ENCODE measurements around the gene CTNND1. TPM values are rescaled to one million over a fixed set of nuclear protein-coding genes. Genes with fewer than 3 reads are reported as not detected.

CTNND1 gene
- total RNA-seq, 3 donors from 2014 or later: 4.9 to 6.3 (median 5.4) TPM

DNA sequence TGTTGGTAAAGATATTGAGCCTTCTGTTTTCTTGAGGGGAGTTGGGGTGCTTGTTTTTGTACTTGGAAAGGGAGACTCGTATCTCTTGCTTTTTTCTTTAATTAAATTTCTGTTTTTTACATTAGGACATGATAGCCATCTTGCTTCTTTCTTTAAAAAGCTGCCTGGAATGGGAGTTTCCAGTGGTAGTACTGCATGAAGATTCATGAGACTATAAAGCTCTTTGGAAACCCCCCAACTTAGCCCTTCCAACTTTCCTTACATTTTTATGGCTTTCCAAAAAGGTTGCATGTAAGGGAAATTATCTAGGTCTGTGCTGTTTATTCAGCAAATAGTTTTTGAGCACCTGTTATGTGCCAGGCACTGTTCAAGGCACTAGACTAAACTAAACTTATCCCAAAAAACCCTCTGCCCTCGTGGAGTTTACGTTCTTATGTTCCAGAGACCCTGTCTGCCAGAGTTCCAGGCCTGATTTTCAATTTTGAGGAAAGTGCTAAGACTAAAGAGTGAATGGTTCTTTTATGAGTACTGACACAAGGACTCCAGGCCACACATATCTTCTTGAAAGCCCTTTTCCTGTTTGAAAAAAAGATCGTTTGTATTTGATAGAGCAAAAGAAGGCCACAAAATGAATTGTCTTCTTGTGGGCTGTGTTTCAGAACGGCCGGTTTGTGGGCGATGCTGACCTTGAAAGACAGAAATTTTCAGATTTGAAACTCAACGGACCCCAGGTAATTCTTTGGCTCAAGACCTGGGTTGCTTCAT is 31.9 kb downstream of the CTNND1 start:
- DNase-seq (no peak), ATAC-seq (no peak)
- Mint-ChIP-seq H3K4me1 (ENCODE audit: low read depth) (peaks cover 38% of the 10 kb centered on the region), H3K27me3 (ENCODE audit: low read depth) (no peaks in the 10 kb centered on the region), H3K4me3 (peak overlapping the region; percentile 69), H3K9me3 (no peaks in the 10 kb centered on the region), H3K36me3 (ENCODE audit: insufficient read depth) (peaks cover 10% of the 10 kb centered on the region)

DNA sequence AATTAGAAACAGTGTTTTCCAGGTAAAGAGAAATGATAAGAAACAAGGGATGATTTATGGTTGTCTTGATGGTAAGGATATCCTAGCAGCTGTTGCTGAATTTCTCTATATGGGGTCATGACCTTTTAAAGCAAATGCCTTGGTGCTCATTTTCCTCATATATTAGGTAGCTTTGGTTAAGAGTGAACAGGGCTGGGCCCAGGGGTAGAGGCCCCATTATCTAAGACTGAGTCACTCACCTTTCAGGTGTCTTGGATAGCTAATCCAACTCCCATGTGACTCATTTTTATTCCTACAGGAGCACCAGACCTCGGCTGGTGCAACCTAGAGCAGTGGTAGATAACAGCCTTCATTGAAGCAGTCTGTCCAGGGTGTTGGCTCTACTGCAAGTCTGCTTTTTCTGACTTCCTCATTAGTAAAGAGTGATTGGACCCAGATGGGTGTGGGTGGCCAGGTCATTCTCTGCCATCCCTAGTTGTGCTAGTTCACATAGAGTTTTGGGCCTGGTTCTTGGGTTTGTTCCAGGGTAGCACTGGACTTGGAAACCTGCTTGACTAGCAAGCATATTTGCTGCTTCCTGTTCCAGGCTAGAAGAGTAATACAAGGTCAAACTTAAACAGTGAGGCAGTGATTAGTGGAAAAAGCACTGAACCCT is 37.4 kb downstream of the CTNND1 start:
- no peaks in the 10 kb centered on the region for H3K9me3 Mint-ChIP-seq
- peaks cover 28% of the 10 kb centered on the region for H3K4me1 Mint-ChIP-seq (ENCODE audit: low read depth)
- H3K27me3 Mint-ChIP-seq (ENCODE audit: low read depth): no peaks in the 10 kb centered on the region
- peaks cover 18% of the 10 kb centered on the region for H3K36me3 Mint-ChIP-seq (ENCODE audit: insufficient read depth)
- H3K4me3 Mint-ChIP-seq: no peak overlapping the region
- ATAC-seq (peak in 1 of 2 donors; percentile 23), DNase-seq (no peak)

- H3K27me3 Mint-ChIP-seq (ENCODE audit: low read depth): no peaks in the 10 kb centered on the region
Observed at GRCh38 chr11:57800444-57801182, 39.0 kb downstream of the CTNND1 start.

DNA sequence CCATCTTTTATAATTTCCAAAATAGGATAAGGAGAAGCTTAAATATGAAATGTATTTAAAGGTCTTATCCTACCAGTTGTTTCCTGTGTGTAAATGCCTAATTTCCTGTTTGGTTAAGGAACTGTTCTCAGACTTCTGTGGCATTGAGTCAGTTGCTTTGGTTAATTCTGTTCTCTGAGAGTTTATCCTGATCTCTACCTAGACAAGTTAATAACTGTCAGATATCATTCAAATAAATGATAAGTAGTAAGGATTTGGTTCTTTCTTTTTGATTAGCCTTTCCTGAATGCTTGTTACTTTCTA is 39.5 kb downstream of the CTNND1 start:
- H3K4me1 Mint-ChIP-seq (ENCODE audit: low read depth): peaks cover 26% of the 10 kb centered on the region
- H3K4me3 Mint-ChIP-seq: no peak overlapping the region
- H3K9me3 Mint-ChIP-seq: no peaks in the 10 kb centered on the region

More at GRCh38 chr11:57800444-57801182, 39.0 kb downstream of the CTNND1 start:
- ATAC-seq (peak; percentile 89 to 90), DNase-seq (no peak)
- Mint-ChIP-seq H3K9me3 (no peaks in the 10 kb centered on the region), H3K4me3 (no peak overlapping the region), H3K36me3 (ENCODE audit: insufficient read depth) (peaks cover 23% of the 10 kb centered on the region), H3K4me1 (ENCODE audit: low read depth) (peaks cover 26% of the 10 kb centered on the region)

DNA sequence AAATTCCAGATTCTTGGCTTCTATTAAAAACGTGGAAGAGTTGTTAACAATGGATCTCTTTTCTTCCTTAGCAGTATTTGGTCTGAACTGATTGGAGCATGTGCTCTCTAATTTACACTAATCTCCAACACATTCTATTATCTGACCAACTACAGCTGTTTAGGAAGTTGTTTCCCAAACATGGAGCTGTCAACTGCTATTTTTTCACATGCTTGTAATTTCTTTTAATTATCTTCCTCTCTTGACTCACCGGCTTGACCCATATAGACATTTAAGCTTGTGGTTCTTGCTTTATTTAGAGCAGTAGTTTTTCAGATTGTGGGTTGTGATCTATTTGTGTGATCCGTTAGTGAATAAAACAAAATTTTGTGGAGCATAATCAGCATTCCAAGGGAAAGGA is 40.8 kb downstream of the CTNND1 start:
- Mint-ChIP-seq H3K4me1 (ENCODE audit: low read depth) (peaks cover 26% of the 10 kb centered on the region), H3K36me3 (ENCODE audit: insufficient read depth) (peaks cover 18% of the 10 kb centered on the region), H3K9me3 (no peaks in the 10 kb centered on the region), H3K27me3 (ENCODE audit: low read depth) (no peaks in the 10 kb centered on the region), H3K4me3 (no peak overlapping the region)
- ATAC-seq (no peak), DNase-seq (no peak)

More for the DNA sequence above, 39.5 kb downstream of the CTNND1 start:
- ATAC-seq (peak in 1 of 2 donors; percentile 26), DNase-seq (no peak)
- H3K36me3 Mint-ChIP-seq (ENCODE audit: insufficient read depth): peaks cover 20% of the 10 kb centered on the region
- no peaks in the 10 kb centered on the region for H3K27me3 Mint-ChIP-seq (ENCODE audit: low read depth)

DNA sequence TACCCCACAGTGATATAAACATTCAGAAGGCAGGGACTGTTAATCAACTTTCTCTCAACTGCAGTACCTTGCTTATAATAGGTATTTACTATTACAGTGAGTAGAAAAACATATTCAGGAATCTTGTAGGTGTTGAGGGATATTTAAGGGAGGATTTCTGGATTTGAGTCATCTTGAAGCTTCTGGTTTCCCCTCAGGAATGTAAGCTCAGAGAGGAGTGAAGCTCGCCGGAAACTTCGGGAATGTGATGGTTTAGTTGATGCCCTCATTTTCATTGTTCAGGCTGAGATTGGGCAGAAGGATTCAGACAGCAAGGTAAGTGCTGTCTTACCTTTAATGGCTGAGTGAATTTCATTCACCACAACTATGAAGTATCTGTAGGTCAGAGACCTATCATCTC is 42.9 kb downstream of the CTNND1 start:
- no peaks in the 10 kb centered on the region for H3K27me3 Mint-ChIP-seq (ENCODE audit: low read depth)
- H3K36me3 Mint-ChIP-seq (ENCODE audit: insufficient read depth): peaks cover 25% of the 10 kb centered on the region
- peaks cover 13% of the 10 kb centered on the region for H3K4me1 Mint-ChIP-seq (ENCODE audit: low read depth)
- DNase-seq: no peak
- no peak overlapping the region for H3K4me3 Mint-ChIP-seq
- no peaks in the 10 kb centered on the region for H3K9me3 Mint-ChIP-seq
- no peak for ATAC-seq

GRCh38 chr11:57805780-57806179 is 44.2 kb downstream of the CTNND1 start:
- peaks cover 6% of the 10 kb centered on the region for H3K4me1 Mint-ChIP-seq (ENCODE audit: low read depth)
- peaks cover 25% of the 10 kb centered on the region for H3K36me3 Mint-ChIP-seq (ENCODE audit: insufficient read depth)
- no peak for ATAC-seq
- H3K27me3 Mint-ChIP-seq (ENCODE audit: low read depth): no peaks in the 10 kb centered on the region
- DNase-seq: no peak
- no peaks in the 10 kb centered on the region for H3K9me3 Mint-ChIP-seq
- no peak overlapping the region for H3K4me3 Mint-ChIP-seq

GRCh38 chr11:57812634-57813033 is 51.0 kb downstream of the CTNND1 start:
- Mint-ChIP-seq H3K9me3 (no peaks in the 10 kb centered on the region), H3K36me3 (ENCODE audit: insufficient read depth) (peaks cover 26% of the 10 kb centered on the region), H3K4me1 (ENCODE audit: low read depth) (no peaks in the 10 kb centered on the region), H3K27me3 (ENCODE audit: low read depth) (no peaks in the 10 kb centered on the region), H3K4me3 (no peak overlapping the region)
- no peak for ATAC-seq
- no peak for DNase-seq

GRCh38 chr11:57815476-57815875 is 53.9 kb downstream of the CTNND1 start:
- Mint-ChIP-seq H3K27me3 (ENCODE audit: low read depth) (no peaks in the 10 kb centered on the region), H3K4me3 (no peak overlapping the region), H3K9me3 (no peaks in the 10 kb centered on the region), H3K4me1 (ENCODE audit: low read depth) (no peaks in the 10 kb centered on the region), H3K36me3 (ENCODE audit: insufficient read depth) (peaks cover 19% of the 10 kb centered on the region)
- DNase-seq (no peak), ATAC-seq (no peak)

- Mint-ChIP-seq H3K36me3 (ENCODE audit: insufficient read depth) (peaks cover 19% of the 10 kb centered on the region), H3K4me3 (no peak overlapping the region)
- no peak for ATAC-seq
Observed at GRCh38 chr11:57815877-57816276, 54.3 kb downstream of the CTNND1 start.

DNA sequence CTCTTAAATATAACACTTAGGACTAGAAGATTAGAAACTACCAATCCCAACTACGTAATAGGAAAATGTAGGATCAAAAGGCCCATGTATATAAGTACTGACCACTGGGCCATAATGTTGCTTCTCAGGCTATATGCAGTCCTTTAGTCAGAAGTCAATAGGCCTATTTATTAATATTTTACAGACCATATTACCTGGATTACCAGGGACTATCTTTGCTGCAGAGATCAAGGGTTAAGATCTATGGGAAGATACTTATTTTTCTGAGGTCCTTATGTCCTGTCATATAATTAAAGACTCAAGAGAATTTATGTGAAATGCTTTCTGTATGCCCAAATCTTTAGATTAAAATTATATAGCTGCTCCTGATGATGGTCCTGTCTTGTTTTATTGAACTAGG is 57.2 kb downstream of the CTNND1 start:
- Mint-ChIP-seq H3K27me3 (ENCODE audit: low read depth) (no peaks in the 10 kb centered on the region), H3K36me3 (ENCODE audit: insufficient read depth) (peaks cover 16% of the 10 kb centered on the region), H3K4me1 (ENCODE audit: low read depth) (no peaks in the 10 kb centered on the region), H3K4me3 (no peak overlapping the region), H3K9me3 (no peaks in the 10 kb centered on the region)
- DNase-seq: no peak
- ATAC-seq: no peak

More at GRCh38 chr11:57815877-57816276, 54.3 kb downstream of the CTNND1 start:
- DNase-seq: no peak
- Mint-ChIP-seq H3K27me3 (ENCODE audit: low read depth) (no peaks in the 10 kb centered on the region), H3K9me3 (no peaks in the 10 kb centered on the region), H3K4me1 (ENCODE audit: low read depth) (no peaks in the 10 kb centered on the region)

GRCh38 chr11:57819252-57819979 is 57.8 kb downstream of the CTNND1 start:
- H3K36me3 Mint-ChIP-seq (ENCODE audit: insufficient read depth): peaks cover 15% of the 10 kb centered on the region
- no peaks in the 10 kb centered on the region for H3K9me3 Mint-ChIP-seq
- no peak for ATAC-seq
- DNase-seq: no peak
- H3K4me3 Mint-ChIP-seq: no peak overlapping the region
- no peaks in the 10 kb centered on the region for H3K27me3 Mint-ChIP-seq (ENCODE audit: low read depth)
- no peaks in the 10 kb centered on the region for H3K4me1 Mint-ChIP-seq (ENCODE audit: low read depth)

GRCh38 chr11:57823859-57824258 is 62.3 kb downstream of the CTNND1 start:
- DNase-seq (no peak), ATAC-seq (no peak)
- peaks cover 6% of the 10 kb centered on the region for H3K27me3 Mint-ChIP-seq (ENCODE audit: low read depth)
- H3K4me1 Mint-ChIP-seq (ENCODE audit: low read depth): no peaks in the 10 kb centered on the region
- no peak overlapping the region for H3K4me3 Mint-ChIP-seq
- no peaks in the 10 kb centered on the region for H3K9me3 Mint-ChIP-seq
- H3K36me3 Mint-ChIP-seq (ENCODE audit: insufficient read depth): no peaks in the 10 kb centered on the region

DNA sequence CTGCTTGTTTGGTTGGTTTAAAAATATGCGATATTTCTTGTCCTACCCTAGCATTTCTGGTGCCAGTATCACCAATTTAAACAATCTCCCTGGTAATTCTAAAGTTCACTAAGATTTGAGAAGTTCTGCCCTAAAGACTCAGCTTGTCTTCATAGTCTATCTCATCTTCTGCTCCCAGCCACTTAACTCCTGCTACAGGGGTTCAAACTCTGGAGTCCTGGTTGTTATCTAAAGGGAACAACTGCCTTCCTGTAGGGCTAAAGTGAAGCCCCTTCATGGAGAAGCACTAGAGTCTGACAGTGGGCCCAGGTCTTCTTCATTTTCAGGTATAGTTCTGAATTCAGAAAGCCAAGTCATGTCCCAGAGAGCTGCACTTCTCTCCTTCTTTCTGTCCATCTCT is 73.2 kb downstream of the CTNND1 start:
- DNase-seq: no peak
- no peak overlapping the region for H3K4me3 Mint-ChIP-seq
- no peak for ATAC-seq
- peaks cover 29% of the 10 kb centered on the region for H3K27me3 Mint-ChIP-seq (ENCODE audit: low read depth)
- no peaks in the 10 kb centered on the region for H3K36me3 Mint-ChIP-seq (ENCODE audit: insufficient read depth)
- H3K9me3 Mint-ChIP-seq: no peaks in the 10 kb centered on the region
- no peaks in the 10 kb centered on the region for H3K4me1 Mint-ChIP-seq (ENCODE audit: low read depth)
